Stimulated activated memory B cell treated with anti-CD40 and anti-IgM and Interleukin-4, amounts not matched to agents 10 μg/mL and 1 μg/mL and 100 μg/mL, for 72 hours (primary cell): ENCODE results near the gene MARK2.
A peak's percentile ranks its signal among the peaks of the same experiment; 100 is the strongest.
"Not testable (repeated sequence)": the region's sequence is repeated elsewhere in the genome, so short reads cannot be mapped to it uniquely, and the experiment has no call there.

ENCODE experiments used
- ATAC-seq: fragments of 150-1000 bp; cut with Tn5 transposase; 2 replicates; pipeline ENCODE4 v1.10.0; 2021
- H3K27ac Mint-ChIP-seq: one replicate; pipeline ENCODE4 v1.8.0; 2022; ENCODE audit warnings: mild to moderate bottlenecking, mixed read lengths
- H3K27me3 Mint-ChIP-seq: one replicate; pipeline ENCODE4 v1.8.0; 2022; ENCODE audit warnings: mixed read lengths
- H3K36me3 Mint-ChIP-seq: one replicate; pipeline ENCODE4 v1.8.0; 2022; ENCODE audit warnings: mixed read lengths
- H3K4me1 Mint-ChIP-seq: one replicate; pipeline ENCODE4 v1.8.0; 2022; ENCODE audit warnings: mixed read lengths
- H3K4me3 Mint-ChIP-seq: one replicate; pipeline ENCODE4 v1.8.0; 2022; ENCODE audit warnings: mild to moderate bottlenecking, moderate library complexity, mixed read lengths
- H3K9me3 Mint-ChIP-seq: one replicate; pipeline ENCODE4 v1.8.0; 2022; ENCODE audit warnings: mixed read lengths

MARK2 gene

GRCh38 chr11:63858628-63859550 lies 20.0 kb downstream of the MARK2 start:
- Mint-ChIP-seq H3K36me3 (peaks cover 28% of the 10 kb centered on the region), H3K9me3 (no peaks in the 10 kb centered on the region), H3K4me1 (peaks cover 39% of the 10 kb centered on the region), H3K27ac (peak overlapping the region; percentile 32), H3K4me3 (no peak overlapping the region), H3K27me3 (no peaks in the 10 kb centered on the region)
- no peak for ATAC-seq

GRCh38 chr11:63862923-63863322 lies 24.0 kb downstream of the MARK2 start:
- Mint-ChIP-seq H3K27me3 (no peaks in the 10 kb centered on the region), H3K4me1 (peaks cover 53% of the 10 kb centered on the region), H3K27ac (no peak overlapping the region), H3K4me3 (no peak overlapping the region), H3K36me3 (peaks cover 16% of the 10 kb centered on the region), H3K9me3 (no peaks in the 10 kb centered on the region)
- ATAC-seq, result no peak

GRCh38 chr11:63863620-63864019 lies 24.7 kb downstream of the MARK2 start:
- peaks cover 55% of the 10 kb centered on the region for H3K4me1 Mint-ChIP-seq

GRCh38 chr11:63866211-63866610 lies 27.3 kb downstream of the MARK2 start:
- Mint-ChIP-seq H3K36me3 (peaks cover 17% of the 10 kb centered on the region), H3K4me1 (peaks cover 68% of the 10 kb centered on the region), H3K27ac (peak overlapping the region; percentile 25), H3K27me3 (no peaks in the 10 kb centered on the region), H3K4me3 (peak overlapping the region; percentile 37), H3K9me3 (no peaks in the 10 kb centered on the region)
- peak; percentile 87 for ATAC-seq

More at GRCh38 chr11:63863620-63864019, 24.7 kb downstream of the MARK2 start:
- not testable (repeated sequence) for ATAC-seq, H3K27me3 Mint-ChIP-seq, H3K27ac Mint-ChIP-seq, H3K4me3 Mint-ChIP-seq, H3K9me3 Mint-ChIP-seq
- peaks cover 22% of the 10 kb centered on the region for H3K36me3 Mint-ChIP-seq

DNA sequence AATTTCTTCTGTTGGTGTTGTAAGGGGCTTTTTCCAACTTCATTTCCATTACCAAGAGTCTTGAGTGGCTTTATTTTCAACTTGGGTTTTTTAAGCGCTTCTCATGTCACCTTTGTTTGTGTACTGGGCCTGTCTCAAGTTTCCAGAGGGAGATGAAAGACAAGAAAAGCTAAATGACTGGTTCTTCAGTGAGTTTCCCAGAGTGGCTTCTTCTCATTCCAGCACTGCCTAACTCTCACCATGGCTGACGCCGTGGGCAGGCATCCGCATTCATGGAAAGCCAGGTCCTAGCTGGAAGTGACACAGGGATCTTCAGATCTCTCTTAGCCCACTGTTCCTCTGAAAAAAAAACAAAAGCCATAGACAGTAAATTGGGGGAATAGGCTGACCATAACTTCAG lies 28.6 kb downstream of the MARK2 start:
- no peak for ATAC-seq
- peaks cover 73% of the 10 kb centered on the region for H3K4me1 Mint-ChIP-seq
- peak overlapping the region; percentile 23 for H3K27ac Mint-ChIP-seq
- no peaks in the 10 kb centered on the region for H3K9me3 Mint-ChIP-seq
- H3K36me3 Mint-ChIP-seq, result peaks cover 15% of the 10 kb centered on the region
- H3K4me3 Mint-ChIP-seq, result no peak overlapping the region
- no peaks in the 10 kb centered on the region for H3K27me3 Mint-ChIP-seq

DNA sequence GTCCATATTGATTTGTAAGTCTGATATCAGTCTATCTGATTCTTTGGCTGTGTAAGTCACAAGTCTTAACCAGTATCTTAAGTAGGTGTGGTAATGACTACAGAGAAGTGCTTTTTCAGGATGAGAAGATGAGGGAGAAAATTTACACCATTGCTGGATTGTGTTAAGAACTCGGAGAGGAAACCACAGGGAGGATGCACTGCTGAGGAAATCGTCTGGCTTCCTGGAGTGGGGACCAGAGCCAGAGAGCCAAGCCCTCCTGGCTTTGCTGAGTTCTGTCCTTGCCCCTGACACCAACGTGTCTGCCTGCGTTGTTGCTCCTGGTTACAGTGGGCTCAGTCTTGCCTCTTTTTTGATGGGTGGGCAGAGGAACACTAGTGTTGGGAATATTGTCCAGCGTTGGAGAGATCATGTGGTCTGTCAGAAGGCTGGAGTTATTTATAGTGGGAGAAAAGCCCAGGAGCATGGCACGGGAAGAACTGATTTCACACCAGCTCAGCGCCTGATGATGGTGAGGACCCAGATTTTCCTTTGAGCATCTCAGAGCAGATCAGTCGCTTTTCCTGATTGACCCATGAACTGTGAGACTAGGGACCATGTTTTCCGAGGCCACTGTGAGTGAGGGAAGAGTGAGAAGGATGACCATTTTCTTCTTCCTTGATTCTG lies 29.6 kb downstream of the MARK2 start:
- Mint-ChIP-seq H3K27me3 (no peaks in the 10 kb centered on the region), H3K36me3 (peaks cover 9% of the 10 kb centered on the region), H3K4me3 (no peak overlapping the region), H3K27ac (no peak overlapping the region), H3K9me3 (no peaks in the 10 kb centered on the region), H3K4me1 (peaks cover 74% of the 10 kb centered on the region)
- ATAC-seq, result no peak

DNA sequence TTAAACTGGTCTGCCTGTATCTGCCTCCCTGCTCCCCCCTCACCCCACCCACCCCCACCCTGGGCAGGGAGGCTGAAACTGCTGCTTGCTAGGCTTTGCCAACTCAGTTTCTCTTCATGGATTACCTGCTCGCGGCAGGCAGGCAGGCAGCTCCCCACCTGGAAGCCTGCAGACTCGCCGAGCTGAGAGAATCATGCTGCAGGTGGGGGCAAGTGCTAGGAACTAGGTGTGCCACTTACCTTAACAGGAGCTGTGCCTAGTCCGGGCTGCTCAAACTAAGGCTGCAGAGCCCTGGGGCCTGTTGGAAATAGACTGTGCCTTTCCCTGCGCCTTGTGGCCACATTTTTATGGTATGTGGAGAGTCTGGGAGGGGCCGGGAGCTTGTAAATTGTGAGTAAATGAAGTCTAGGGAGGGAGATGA lies 30.3 kb downstream of the MARK2 start:
- Mint-ChIP-seq H3K27me3 (no peaks in the 10 kb centered on the region), H3K27ac (peak overlapping the region; percentile 73), H3K4me1 (peaks cover 79% of the 10 kb centered on the region), H3K9me3 (no peaks in the 10 kb centered on the region), H3K36me3 (peaks cover 9% of the 10 kb centered on the region), H3K4me3 (no peak overlapping the region)
- ATAC-seq, result no peak

DNA sequence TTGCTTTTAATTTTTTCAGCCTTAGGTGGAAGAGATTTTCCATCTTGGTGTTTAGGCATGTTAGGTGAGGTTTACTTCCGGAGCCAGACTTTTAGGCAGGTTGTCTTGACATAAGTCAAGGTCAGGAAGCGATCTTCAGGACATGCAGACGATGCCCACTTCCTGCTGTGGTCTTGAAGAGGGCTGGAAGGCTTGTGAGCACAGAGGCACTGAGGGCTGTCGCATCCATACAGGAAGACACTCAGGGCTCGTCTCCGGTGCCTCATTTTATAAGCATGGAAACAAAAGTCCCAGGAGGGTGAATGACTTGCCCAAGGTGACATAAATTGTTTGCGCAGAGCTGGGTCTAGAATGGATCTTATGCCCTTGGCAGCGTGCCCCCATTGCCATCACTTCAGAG lies 30.8 kb downstream of the MARK2 start:
- Mint-ChIP-seq H3K9me3 (no peaks in the 10 kb centered on the region), H3K4me1 (peaks cover 83% of the 10 kb centered on the region), H3K36me3 (peaks cover 9% of the 10 kb centered on the region), H3K27ac (peak overlapping the region; percentile 73), H3K27me3 (no peaks in the 10 kb centered on the region), H3K4me3 (no peak overlapping the region)
- no peak for ATAC-seq

DNA sequence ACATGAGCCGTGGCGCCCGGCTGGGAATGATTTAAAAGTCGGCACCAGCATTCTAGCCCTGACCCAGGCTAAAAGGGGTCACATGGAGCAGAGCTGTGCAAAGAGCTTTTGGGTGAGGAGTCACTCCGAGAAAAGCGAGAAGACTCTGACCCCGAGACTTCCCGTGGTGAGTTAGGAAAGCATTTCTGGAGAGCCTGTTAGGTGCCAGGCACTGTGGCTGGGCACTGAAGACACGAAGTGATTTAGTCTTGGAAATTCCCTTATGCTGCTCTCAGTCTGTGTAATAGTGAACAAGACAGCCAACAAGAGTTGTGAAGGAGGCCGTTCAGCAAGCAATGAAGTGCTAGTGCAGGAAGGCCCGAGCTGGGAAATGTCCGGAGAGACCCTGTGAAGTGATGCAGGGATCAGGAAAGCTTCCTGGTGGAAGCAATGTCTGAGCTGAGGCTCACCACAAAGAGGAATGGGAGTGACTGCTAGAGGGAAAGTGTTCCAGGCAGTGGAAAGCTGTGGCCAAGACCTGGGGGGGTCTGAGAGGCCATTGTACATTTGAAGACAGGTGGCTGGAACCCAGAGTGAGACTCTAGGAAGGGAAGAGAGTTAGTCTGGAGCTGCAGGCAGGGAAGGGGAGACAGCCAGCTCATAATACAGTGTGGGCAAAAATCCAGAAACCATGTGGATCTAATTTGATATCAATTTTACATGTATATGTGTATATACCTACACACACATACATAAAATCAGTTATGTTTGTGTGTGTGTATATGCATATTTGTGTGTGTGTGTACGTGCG lies 31.6 kb downstream of the MARK2 start:
- Mint-ChIP-seq H3K36me3 (peaks cover 13% of the 10 kb centered on the region), H3K27me3 (no peaks in the 10 kb centered on the region), H3K9me3 (no peaks in the 10 kb centered on the region), H3K4me3 (peak overlapping the region; percentile 38), H3K4me1 (peaks cover 80% of the 10 kb centered on the region), H3K27ac (peak overlapping the region; percentile 73)
- peak; percentile 41 for ATAC-seq

DNA sequence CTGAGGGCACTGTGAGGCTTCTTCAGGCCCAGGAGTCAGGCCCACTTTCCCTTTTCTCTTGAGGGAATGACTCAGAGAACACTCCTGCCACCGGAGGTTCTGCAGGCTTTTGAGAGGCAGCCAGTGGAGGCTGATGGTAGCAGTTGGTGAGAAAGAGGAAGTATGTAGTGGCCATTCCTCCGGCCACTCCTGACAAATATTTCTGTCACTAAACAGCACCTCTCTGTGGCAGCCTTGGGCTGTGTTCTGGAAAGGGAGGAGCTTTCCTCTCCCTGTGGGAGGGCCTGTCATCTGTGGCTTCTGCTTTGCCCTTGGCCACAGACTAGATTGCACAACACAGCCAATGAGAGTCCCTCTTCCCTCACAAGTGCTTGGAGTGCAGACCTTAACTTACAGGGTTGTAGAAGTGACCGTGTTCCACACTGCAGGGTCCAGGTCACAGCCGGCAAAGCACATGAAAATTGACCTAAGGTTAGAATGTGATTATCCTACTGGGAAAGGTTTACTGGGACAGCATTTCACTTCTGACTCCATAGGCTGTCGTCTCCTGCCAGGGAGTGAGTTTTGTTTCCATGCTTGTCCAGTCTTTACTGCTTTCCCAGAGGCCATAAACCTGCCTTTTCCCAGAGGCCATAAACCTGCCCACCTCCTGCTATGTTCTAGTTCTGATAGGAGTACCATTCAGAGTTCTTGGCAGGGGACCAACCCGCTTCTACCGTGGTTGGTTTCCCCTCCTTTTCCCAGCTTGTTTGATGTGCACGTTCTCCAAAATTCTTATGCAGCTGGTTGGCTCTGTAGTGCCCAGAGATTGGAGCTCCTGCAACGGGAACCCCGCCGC lies 33.3 kb downstream of the MARK2 start:
- no peak overlapping the region for H3K27ac Mint-ChIP-seq
- peaks cover 70% of the 10 kb centered on the region for H3K4me1 Mint-ChIP-seq
- H3K4me3 Mint-ChIP-seq, result no peak overlapping the region
- H3K36me3 Mint-ChIP-seq, result peaks cover 15% of the 10 kb centered on the region
- peak; percentile 93 for ATAC-seq
- H3K9me3 Mint-ChIP-seq, result no peaks in the 10 kb centered on the region
- H3K27me3 Mint-ChIP-seq, result no peaks in the 10 kb centered on the region

DNA sequence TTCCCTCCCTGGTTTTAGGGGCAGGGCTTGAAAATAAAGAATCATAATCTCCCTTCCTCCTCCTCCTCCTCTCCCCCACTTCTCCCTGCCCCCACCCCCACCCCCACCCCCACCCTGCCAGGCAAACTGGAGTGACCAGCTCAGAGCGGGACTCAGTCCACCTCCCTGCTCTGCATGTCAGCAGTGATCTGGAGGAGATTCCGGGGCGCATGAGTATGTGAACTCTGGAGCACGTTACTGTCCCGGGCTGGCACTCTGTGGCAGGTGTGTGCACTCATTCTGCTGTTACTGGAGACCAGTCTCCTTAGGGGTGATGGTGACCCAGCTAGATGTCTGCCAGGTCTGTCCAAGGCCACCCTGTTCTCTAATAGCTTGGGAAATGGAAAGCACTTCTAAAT lies 33.9 kb downstream of the MARK2 start:
- Mint-ChIP-seq H3K4me3 (no peak overlapping the region), H3K27me3 (no peaks in the 10 kb centered on the region), H3K4me1 (peaks cover 67% of the 10 kb centered on the region), H3K9me3 (no peaks in the 10 kb centered on the region), H3K27ac (no peak overlapping the region), H3K36me3 (peaks cover 16% of the 10 kb centered on the region)
- no peak for ATAC-seq

GRCh38 chr11:63873311-63873710 lies 34.4 kb downstream of the MARK2 start:
- Mint-ChIP-seq H3K36me3 (peaks cover 18% of the 10 kb centered on the region), H3K9me3 (no peaks in the 10 kb centered on the region), H3K4me3 (no peak overlapping the region), H3K27ac (no peak overlapping the region), H3K4me1 (peaks cover 68% of the 10 kb centered on the region), H3K27me3 (no peaks in the 10 kb centered on the region)
- ATAC-seq, result no peak

DNA sequence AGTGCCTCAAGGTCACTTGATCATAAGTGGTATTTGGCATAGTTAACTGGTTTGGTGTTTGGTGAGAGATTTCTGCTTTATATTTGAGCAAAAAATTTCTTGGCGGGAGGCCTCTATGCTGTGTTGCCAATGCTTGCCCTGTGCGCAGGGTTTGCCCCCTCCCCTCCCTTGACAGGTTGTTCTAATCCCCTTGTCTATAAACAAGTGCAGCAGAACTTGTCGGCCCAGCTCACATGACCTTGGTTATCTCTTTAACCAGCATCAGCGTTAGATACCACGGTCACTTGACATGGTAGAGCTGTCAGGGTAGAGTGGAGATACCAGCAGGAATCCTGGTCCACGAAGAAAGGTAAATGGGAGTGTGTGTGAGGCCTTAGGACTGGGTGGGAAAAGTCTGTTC lies 35.6 kb downstream of the MARK2 start:
- H3K4me1 Mint-ChIP-seq, result peaks cover 66% of the 10 kb centered on the region
- no peaks in the 10 kb centered on the region for H3K27me3 Mint-ChIP-seq
- H3K27ac Mint-ChIP-seq, result no peak overlapping the region
- peaks cover 13% of the 10 kb centered on the region for H3K36me3 Mint-ChIP-seq
- H3K4me3 Mint-ChIP-seq, result no peak overlapping the region
- H3K9me3 Mint-ChIP-seq, result no peaks in the 10 kb centered on the region
- no peak for ATAC-seq

- Mint-ChIP-seq H3K4me1 (peaks cover 66% of the 10 kb centered on the region), H3K9me3 (no peaks in the 10 kb centered on the region), H3K27ac (peak overlapping the region; percentile 24), H3K27me3 (no peaks in the 10 kb centered on the region), H3K4me3 (no peak overlapping the region), H3K36me3 (peaks cover 17% of the 10 kb centered on the region)
- ATAC-seq, result no peak
These were observed 36.7 kb downstream of the MARK2 start for GRCh38 chr11:63875506-63876065.
